ENCODE data around the gene SV2A. TPM values are rescaled to one million over a fixed set of nuclear protein-coding genes. Genes with fewer than 3 reads are reported as not detected.

The SV2A gene
- total RNA-seq, 1 donor from 2014 or later = 1.1 TPM

GRCh38 chr1:149934356-149934755 is 16.7 kb upstream of the SV2A start:
- FAIRE-seq (no peak), DNase-seq (ENCODE audit: low read depth) (no peak)
- no peak for TF ChIP-seq CTCF (IDR thresholded peaks at IDR 0.05; ENCODE audit: insufficient read depth, low read length, severe bottlenecking)
- H3K4me3 ChIP-seq (ENCODE audit: low read depth, low read length) = no peak overlapping the region
- peaks cover 2% of the 10 kb centered on the region for H3K36me3 ChIP-seq (ENCODE audit: control insufficient read depth, insufficient read depth, low read length)
- H3K27me3 ChIP-seq (ENCODE audit: control insufficient read depth, insufficient read depth, low read length) = no peaks in the 10 kb centered on the region

GRCh38 chr1:149933208-149933607 is 15.6 kb upstream of the SV2A start:
- H3K4me3 ChIP-seq (ENCODE audit: low read depth, low read length) = no peak overlapping the region
- H3K27me3 ChIP-seq (ENCODE audit: control insufficient read depth, insufficient read depth, low read length) = no peaks in the 10 kb centered on the region
- H3K36me3 ChIP-seq (ENCODE audit: control insufficient read depth, insufficient read depth, low read length) = peaks cover 2% of the 10 kb centered on the region
- DNase-seq (ENCODE audit: low read depth) (no peak), FAIRE-seq (no peak)
- TF ChIP-seq CTCF (IDR thresholded peaks at IDR 0.05; ENCODE audit: insufficient read depth, low read length, severe bottlenecking) = no peak

- no peaks in the 10 kb centered on the region for H3K27me3 ChIP-seq (ENCODE audit: control insufficient read depth, insufficient read depth, low read length)
- FAIRE-seq = no peak
- H3K4me3 ChIP-seq (ENCODE audit: low read depth, low read length) = no peak overlapping the region
- no peak for TF ChIP-seq CTCF (IDR thresholded peaks at IDR 0.05; ENCODE audit: insufficient read depth, low read length, severe bottlenecking)
- no peak for DNase-seq (ENCODE audit: low read depth)
- peaks cover 2% of the 10 kb centered on the region for H3K36me3 ChIP-seq (ENCODE audit: control insufficient read depth, insufficient read depth, low read length)
These were observed 14.8 kb upstream of the SV2A start for GRCh38 chr1:149932474-149932873.

GRCh38 chr1:149931212-149931790 is 13.7 kb upstream of the SV2A start:
- no peak for TF ChIP-seq CTCF (IDR thresholded peaks at IDR 0.05; ENCODE audit: insufficient read depth, low read length, severe bottlenecking)
- no peaks in the 10 kb centered on the region for H3K27me3 ChIP-seq (ENCODE audit: control insufficient read depth, insufficient read depth, low read length)
- FAIRE-seq (no peak), DNase-seq (ENCODE audit: low read depth) (peak; percentile 68)
- H3K36me3 ChIP-seq (ENCODE audit: control insufficient read depth, insufficient read depth, low read length) = peaks cover 4% of the 10 kb centered on the region
- no peak overlapping the region for H3K4me3 ChIP-seq (ENCODE audit: low read depth, low read length)

GRCh38 chr1:149929856-149930255 is 12.2 kb upstream of the SV2A start:
- DNase-seq (ENCODE audit: low read depth) (no peak), FAIRE-seq (no peak)
- Histone ChIP-seq H3K36me3 (ENCODE audit: control insufficient read depth, insufficient read depth, low read length) (peaks cover 10% of the 10 kb centered on the region), H3K4me3 (ENCODE audit: low read depth, low read length) (no peak overlapping the region), H3K27me3 (ENCODE audit: control insufficient read depth, insufficient read depth, low read length) (no peaks in the 10 kb centered on the region)
- TF ChIP-seq CTCF (IDR thresholded peaks at IDR 0.05; ENCODE audit: insufficient read depth, low read length, severe bottlenecking) = no peak

GRCh38 chr1:149928401-149928724 is 10.7 kb upstream of the SV2A start:
- no peak for FAIRE-seq
- no peak for DNase-seq (ENCODE audit: low read depth)
- Histone ChIP-seq H3K4me3 (ENCODE audit: low read depth, low read length) (peak overlapping the region; percentile 53), H3K36me3 (ENCODE audit: control insufficient read depth, insufficient read depth, low read length) (peaks cover 19% of the 10 kb centered on the region), H3K27me3 (ENCODE audit: control insufficient read depth, insufficient read depth, low read length) (no peaks in the 10 kb centered on the region)
- no peak for TF ChIP-seq CTCF (IDR thresholded peaks at IDR 0.05; ENCODE audit: insufficient read depth, low read length, severe bottlenecking)
